HepG2 (cell line): Measurements from ENCODE around the gene CLDN18. TPM values are rescaled to one million over a fixed set of nuclear protein-coding genes. Genes with fewer than 3 reads are reported as not detected.

Source experiments
- ATAC-seq: fragments of 200-7000 bp; cut with Tn5 transposase; 3 replicates; pipeline ENCODE4 v1.9.1; 2020; ENCODE audit warnings: mild to moderate bottlenecking, moderate library complexity
- BruUV-seq: library from RNA; stranded (reverse); fragments of 400-500 nt; replicated peaks from 2 replicates; lab custom pipeline; 2021; lab: Mats Ljungman, UMichigan
- CTCF ChIA-PET: fragments of 300-600 bp; formaldehyde crosslinking; extraction: SDS; loops from one replicate; lab custom pipeline; 2021; ENCODE audit warnings: low total read pairs, inconsistent platforms, low intra/inter-chr PET ratio; lab: Yijun Ruan, JAX
- POLR2A ChIA-PET: fragments of 350-600 bp; sonication (Branson Sonifier 250); formaldehyde crosslinking; loops from one replicate; lab custom pipeline; 2020; ENCODE audit warnings: antibody characterized with exemption, inconsistent platforms; lab: Yijun Ruan, JAX
- DNase-seq: peaks from one replicate; pipeline ENCODE4 v3.0.0-alpha.2; 2015; ENCODE audit warnings: low spot score
- FAIRE-seq: peaks from 3 replicates; lab custom pipeline; 2011; peaks lifted over from hg19 to GRCh38; lab: Jason Lieb, UNC
- H2AFZ ChIP-seq: one replicate; pipeline ENCODE4 v1.6.1; 2011; ENCODE audit warnings: low read length, inconsistent platforms
- H3K27ac ChIP-seq: fragments of 300-600 bp; 3 replicates; pipeline ENCODE4 v1.8.0; 2011; ENCODE audit warnings: mixed run types, mild to moderate bottlenecking, mixed read lengths, low read length, inconsistent platforms; ENCODE audit not compliant: insufficient read depth; ENCODE audit errors: extremely low read length
- H3K27me3 ChIP-seq, 2 experiments: fragments of 200-600 bp in 1 of 2; 2 replicates in 1 of 2; 3 replicates in 1 of 2; pipeline versions ENCODE4 v1.6.0 to v1.8.0; 2011; ENCODE audit warnings: low read length in 2 of 2, mild to moderate bottlenecking in 2 of 2, moderate library complexity in 2 of 2, inconsistent platforms in 1 of 2; ENCODE audit not compliant: insufficient read depth in 2 of 2, control insufficient read depth in 1 of 2
- H3K36me3 ChIP-seq, 2 experiments: fragments of 200-600 bp in 1 of 2; replicated peaks in 1 of 2; 2 replicates in 1 of 2; 3 replicates in 1 of 2; pipeline versions ENCODE4 v1.5.1 to v1.8.0; 2011; ENCODE audit warnings: low read length in 2 of 2, inconsistent platforms in 1 of 2; ENCODE audit not compliant: insufficient read depth in 2 of 2, control insufficient read depth in 1 of 2
- H3K4me1 ChIP-seq: 2 replicates; pipeline ENCODE4 v1.5.1; 2012; ENCODE audit warnings: low read length, inconsistent platforms; ENCODE audit not compliant: insufficient read depth
- H3K4me2 ChIP-seq: 2 replicates; pipeline ENCODE4 v1.6.0; 2011; ENCODE audit warnings: low read depth, low read length, inconsistent platforms
- H3K4me3 ChIP-seq, 3 experiments: fragments of 200-600 bp in 1 of 3; sonication (generic), shearing (Covaris generic) in 1 of 3; replicated peaks in 1 of 3; 2 replicates each; pipeline ENCODE4 v1.5.1; 2011 to 2016; ENCODE audit warnings: low read length in 3 of 3, inconsistent platforms in 2 of 3, low read depth in 2 of 3, mild to moderate bottlenecking in 2 of 3, control low read depth in 1 of 3, mixed read lengths in 1 of 3; ENCODE audit not compliant: insufficient read depth in 1 of 3
- H3K79me2 ChIP-seq: one replicate; pipeline ENCODE4 v1.6.1; 2011; ENCODE audit warnings: low read length, inconsistent platforms; ENCODE audit not compliant: insufficient read depth
- H3K9ac ChIP-seq: 2 replicates; pipeline ENCODE4 v1.6.0; 2011; ENCODE audit warnings: mild to moderate bottlenecking, low read depth, low read length, inconsistent platforms; ENCODE audit not compliant: insufficient read depth
- H3K9me3 ChIP-seq: 2 replicates; pipeline ENCODE4 v1.5.1; 2012; ENCODE audit warnings: mild to moderate bottlenecking, low read length
- H4K20me1 ChIP-seq: 2 replicates; pipeline ENCODE4 v1.6.0; 2011; ENCODE audit warnings: inconsistent platforms, mild to moderate bottlenecking, low read length, moderate library complexity; ENCODE audit not compliant: insufficient read depth
- CHD4 ChIP-seq: fragments of 200-600 bp; sonication (generic); IDR thresholded peaks from 2 replicates; pipeline ENCODE4 v1.7.0; 2017; ENCODE audit warnings: mild to moderate bottlenecking, low read length, borderline replicate concordance
- DR1 ChIP-seq: sonication (generic); formaldehyde crosslinking; IDR thresholded peaks from 2 replicates; pipeline ENCODE4 v1.8.0; 2021; ENCODE audit warnings: mild to moderate bottlenecking, missing genetic modification reagents, inconsistent platforms
- RAD51 ChIP-seq: fragments of 450-650 bp; IDR thresholded peaks from 2 replicates; pipeline ENCODE4 v1.6.1; 2016; ENCODE audit warnings: borderline replicate concordance
- SAP130 ChIP-seq: IDR thresholded peaks from 2 replicates; pipeline ENCODE4 v1.6.1; 2016; ENCODE audit warnings: low read depth
- TEAD3 ChIP-seq: optimal IDR thresholded peaks from 2 replicates; pipeline ENCODE3; 2016; ENCODE audit warnings: borderline replicate concordance
- ZFP36 ChIP-seq: fragments of 150-350 bp; IDR thresholded peaks from 2 replicates; pipeline ENCODE4 v1.6.1; 2018; ENCODE audit warnings: borderline replicate concordance, low read length, low read depth; ENCODE audit not compliant: partially characterized antibody
- ZNF616 ChIP-seq: sonication (generic); formaldehyde crosslinking; IDR thresholded peaks from 2 replicates; pipeline ENCODE4 v1.5.0; 2020; ENCODE audit warnings: low read depth, mild to moderate bottlenecking, missing genetic modification reagents
- ZNF746 ChIP-seq: sonication (generic); formaldehyde crosslinking; IDR thresholded peaks from 2 replicates; pipeline ENCODE4 v1.8.0; 2022; ENCODE audit warnings: mild to moderate bottlenecking, missing genetic modification reagents
- WGBS: methylation state at CpG from one replicate; pipeline ENCODE4 v1.1.6; 2017; ENCODE audit warnings: low lambda C conversion rate; 5-methylcytosine and 5-hydroxymethylcytosine counted together
- in situ Hi-C: cut with HindIII; loops from 2 replicates; pipeline ENCODE4 v1.10.0; 2017; ENCODE audit warnings: low pct_unique_long_range_greater_than_20kb; ENCODE audit not compliant: extremely low pct_ligation_motif_present
- intact Hi-C: fragments of 100-400 bp; cut with micrococcal nuclease; formaldehyde crosslinking; loops from one replicate; pipeline ENCODE4 v1.10.0; 2022; ENCODE audit not compliant: unreplicated experiment
- polyA plus RNA-seq, 8 experiments: library from polyadenylated mRNA; depleted of rRNA in 3 of 8; stranded (reverse) in 7 of 8; unstranded in 1 of 8; fragments of >200 nt; fragmentation: Illumina TruSeq in 4 of 8; extraction: Trizol in 4 of 8; gene quantifications; 2 replicates each; pipeline versions ENCODE4 v1.2.1 to v1.2.3, GENCODE V29; 2011 to 2016; ENCODE audit warnings: low read depth in 4 of 8, missing spikeins in 1 of 8, mixed read lengths in 1 of 8; ENCODE audit not compliant: insufficient read depth in 1 of 8
- total RNA-seq, 5 experiments: library from RNA; depleted of rRNA; stranded (reverse); fragments of >200 nt; fragmentation: Illumina TruSeq; extraction: Trizol; gene quantifications; 2 replicates each; pipeline ENCODE4 v1.2.3, GENCODE V29; 2016; ENCODE audit warnings: low read depth in 1 of 5
- TF ChIP-seq, protein P1 (sequence below): sonication (generic); formaldehyde crosslinking; IDR thresholded peaks from 2 replicates; pipeline ENCODE4 v1.8.0; 2022; ENCODE audit warnings: low read depth, missing genetic modification reagents
- TF ChIP-seq, protein P2 (sequence below): sonication (generic); formaldehyde crosslinking; IDR thresholded peaks from 2 replicates; pipeline ENCODE4 v1.4.0; 2020; ENCODE audit warnings: missing genetic modification reagents, borderline replicate concordance
- TF ChIP-seq, protein P3 (sequence below): sonication (generic); formaldehyde crosslinking; IDR thresholded peaks from 2 replicates; pipeline ENCODE4 v1.4.0; 2020; ENCODE audit warnings: missing genetic modification reagents, borderline replicate concordance

The CLDN18 gene
- total and polyA plus RNA-seq, 2 of the 13 experiments (the other 11 are each of a cell fraction or from before 2014, with no cell fraction given): not detected

- TF ChIP-seq, protein P1, sequence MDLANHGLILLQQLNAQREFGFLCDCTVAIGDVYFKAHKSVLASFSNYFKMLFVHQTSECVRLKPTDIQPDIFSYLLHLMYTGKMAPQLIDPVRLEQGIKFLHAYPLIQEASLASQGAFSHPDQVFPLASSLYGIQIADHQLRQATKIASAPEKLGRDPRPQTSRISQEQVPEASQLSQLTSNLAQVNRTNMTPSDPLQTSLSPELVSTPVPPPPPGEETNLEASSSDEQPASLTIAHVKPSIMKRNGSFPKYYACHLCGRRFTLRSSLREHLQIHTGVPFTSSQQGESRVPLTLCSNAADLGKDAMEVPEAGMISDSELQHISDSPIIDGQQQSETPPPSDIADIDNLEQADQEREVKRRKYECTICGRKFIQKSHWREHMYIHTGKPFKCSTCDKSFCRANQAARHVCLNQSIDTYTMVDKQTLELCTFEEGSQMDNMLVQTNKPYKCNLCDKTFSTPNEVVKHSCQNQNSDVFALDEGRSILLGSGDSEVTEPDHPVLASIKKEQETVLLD (CRISPR knock-in tag): no peak
- no peak for TF ChIP-seq SAP130
- TF ChIP-seq CHD4: no peak
- TF ChIP-seq TEAD3 (CRISPR knock-in tag): no peak
- TF ChIP-seq, protein P2, sequence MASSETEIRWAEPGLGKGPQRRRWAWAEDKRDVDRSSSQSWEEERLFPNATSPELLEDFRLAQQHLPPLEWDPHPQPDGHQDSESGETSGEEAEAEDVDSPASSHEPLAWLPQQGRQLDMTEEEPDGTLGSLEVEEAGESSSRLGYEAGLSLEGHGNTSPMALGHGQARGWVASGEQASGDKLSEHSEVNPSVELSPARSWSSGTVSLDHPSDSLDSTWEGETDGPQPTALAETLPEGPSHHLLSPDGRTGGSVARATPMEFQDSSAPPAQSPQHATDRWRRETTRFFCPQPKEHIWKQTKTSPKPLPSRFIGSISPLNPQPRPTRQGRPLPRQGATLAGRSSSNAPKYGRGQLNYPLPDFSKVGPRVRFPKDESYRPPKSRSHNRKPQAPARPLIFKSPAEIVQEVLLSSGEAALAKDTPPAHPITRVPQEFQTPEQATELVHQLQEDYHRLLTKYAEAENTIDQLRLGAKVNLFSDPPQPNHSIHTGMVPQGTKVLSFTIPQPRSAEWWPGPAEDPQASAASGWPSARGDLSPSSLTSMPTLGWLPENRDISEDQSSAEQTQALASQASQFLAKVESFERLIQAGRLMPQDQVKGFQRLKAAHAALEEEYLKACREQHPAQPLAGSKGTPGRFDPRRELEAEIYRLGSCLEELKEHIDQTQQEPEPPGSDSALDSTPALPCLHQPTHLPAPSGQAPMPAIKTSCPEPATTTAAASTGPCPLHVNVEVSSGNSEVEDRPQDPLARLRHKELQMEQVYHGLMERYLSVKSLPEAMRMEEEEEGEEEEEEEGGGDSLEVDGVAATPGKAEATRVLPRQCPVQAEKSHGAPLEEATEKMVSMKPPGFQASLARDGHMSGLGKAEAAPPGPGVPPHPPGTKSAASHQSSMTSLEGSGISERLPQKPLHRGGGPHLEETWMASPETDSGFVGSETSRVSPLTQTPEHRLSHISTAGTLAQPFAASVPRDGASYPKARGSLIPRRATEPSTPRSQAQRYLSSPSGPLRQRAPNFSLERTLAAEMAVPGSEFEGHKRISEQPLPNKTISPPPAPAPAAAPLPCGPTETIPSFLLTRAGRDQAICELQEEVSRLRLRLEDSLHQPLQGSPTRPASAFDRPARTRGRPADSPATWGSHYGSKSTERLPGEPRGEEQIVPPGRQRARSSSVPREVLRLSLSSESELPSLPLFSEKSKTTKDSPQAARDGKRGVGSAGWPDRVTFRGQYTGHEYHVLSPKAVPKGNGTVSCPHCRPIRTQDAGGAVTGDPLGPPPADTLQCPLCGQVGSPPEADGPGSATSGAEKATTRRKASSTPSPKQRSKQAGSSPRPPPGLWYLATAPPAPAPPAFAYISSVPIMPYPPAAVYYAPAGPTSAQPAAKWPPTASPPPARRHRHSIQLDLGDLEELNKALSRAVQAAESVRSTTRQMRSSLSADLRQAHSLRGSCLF (CRISPR knock-in tag): no peak
- no peak for TF ChIP-seq RAD51
These were observed 15.6 kb downstream of the CLDN18 start (continued) for GRCh38 chr3:138025553-138025952.

GRCh38 chr3:138027821-138028220, 17.9 kb downstream of the CLDN18 start:
- H2AFZ ChIP-seq: no peak overlapping the region
- in situ Hi-C loops (no loop called here), intact Hi-C loops (no loop called here)
- ATAC-seq (no peak), FAIRE-seq (no peak), DNase-seq (no peak)
- H3K36me3 ChIP-seq: no peaks in the 10 kb centered on the region
- WGBS: 80% methylated on average over 5 of the region's 5 CpGs
- no peak overlapping the region for H3K4me2 ChIP-seq
- H3K4me1 ChIP-seq: no peaks in the 10 kb centered on the region
- H3K27me3 ChIP-seq: no peaks in the 10 kb centered on the region
- no peaks in the 10 kb centered on the region for H3K79me2 ChIP-seq
- H3K4me3 ChIP-seq: no peak overlapping the region
- ChIA-PET CTCF (no interaction called here), POLR2A (no interaction called here)
- no peaks in the 10 kb centered on the region for H4K20me1 ChIP-seq
- no peak overlapping the region for H3K9ac ChIP-seq
- no TSS peak for BruUV-seq
- no peaks in the 10 kb centered on the region for H3K9me3 ChIP-seq
- no peak overlapping the region for H3K27ac ChIP-seq
- no peak for TF ChIP-seq DR1 (CRISPR knock-in tag)
- no peak for TF ChIP-seq ZNF746 (CRISPR knock-in tag)
- TF ChIP-seq ZNF616 (CRISPR knock-in tag): no peak
- no peak for TF ChIP-seq ZFP36
- TF ChIP-seq, protein P3, sequence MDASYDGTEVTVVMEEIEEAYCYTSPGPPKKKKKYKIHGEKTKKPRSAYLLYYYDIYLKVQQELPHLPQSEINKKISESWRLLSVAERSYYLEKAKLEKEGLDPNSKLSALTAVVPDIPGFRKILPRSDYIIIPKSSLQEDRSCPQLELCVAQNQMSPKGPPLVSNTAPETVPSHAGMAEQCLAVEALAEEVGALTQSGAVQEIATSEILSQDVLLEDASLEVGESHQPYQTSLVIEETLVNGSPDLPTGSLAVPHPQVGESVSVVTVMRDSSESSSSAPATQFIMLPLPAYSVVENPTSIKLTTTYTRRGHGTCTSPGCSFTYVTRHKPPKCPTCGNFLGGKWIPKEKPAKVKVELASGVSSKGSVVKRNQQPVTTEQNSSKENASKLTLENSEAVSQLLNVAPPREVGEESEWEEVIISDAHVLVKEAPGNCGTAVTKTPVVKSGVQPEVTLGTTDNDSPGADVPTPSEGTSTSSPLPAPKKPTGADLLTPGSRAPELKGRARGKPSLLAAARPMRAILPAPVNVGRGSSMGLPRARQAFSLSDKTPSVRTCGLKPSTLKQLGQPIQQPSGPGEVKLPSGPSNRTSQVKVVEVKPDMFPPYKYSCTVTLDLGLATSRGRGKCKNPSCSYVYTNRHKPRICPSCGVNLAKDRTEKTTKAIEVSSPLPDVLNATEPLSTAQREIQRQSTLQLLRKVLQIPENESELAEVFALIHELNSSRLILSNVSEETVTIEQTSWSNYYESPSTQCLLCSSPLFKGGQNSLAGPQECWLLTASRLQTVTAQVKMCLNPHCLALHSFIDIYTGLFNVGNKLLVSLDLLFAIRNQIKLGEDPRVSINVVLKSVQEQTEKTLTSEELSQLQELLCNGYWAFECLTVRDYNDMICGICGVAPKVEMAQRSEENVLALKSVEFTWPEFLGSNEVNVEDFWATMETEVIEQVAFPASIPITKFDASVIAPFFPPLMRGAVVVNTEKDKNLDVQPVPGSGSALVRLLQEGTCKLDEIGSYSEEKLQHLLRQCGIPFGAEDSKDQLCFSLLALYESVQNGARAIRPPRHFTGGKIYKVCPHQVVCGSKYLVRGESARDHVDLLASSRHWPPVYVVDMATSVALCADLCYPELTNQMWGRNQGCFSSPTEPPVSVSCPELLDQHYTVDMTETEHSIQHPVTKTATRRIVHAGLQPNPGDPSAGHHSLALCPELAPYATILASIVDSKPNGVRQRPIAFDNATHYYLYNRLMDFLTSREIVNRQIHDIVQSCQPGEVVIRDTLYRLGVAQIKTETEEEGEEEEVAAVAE (CRISPR knock-in tag): no peak
